SHP77 (cell line): ENCODE measurements around the gene FPR1.
"Not testable (repeated sequence)": the region's sequence is repeated elsewhere in the genome, so short reads cannot be mapped to it uniquely, and the experiment has no call there.

Source experiments
- DNase-seq, 2 experiments: peaks; one replicate each; lab custom pipeline; 2025; lab: John Stamatoyannopoulos, UW

Gene FPR1

DNA sequence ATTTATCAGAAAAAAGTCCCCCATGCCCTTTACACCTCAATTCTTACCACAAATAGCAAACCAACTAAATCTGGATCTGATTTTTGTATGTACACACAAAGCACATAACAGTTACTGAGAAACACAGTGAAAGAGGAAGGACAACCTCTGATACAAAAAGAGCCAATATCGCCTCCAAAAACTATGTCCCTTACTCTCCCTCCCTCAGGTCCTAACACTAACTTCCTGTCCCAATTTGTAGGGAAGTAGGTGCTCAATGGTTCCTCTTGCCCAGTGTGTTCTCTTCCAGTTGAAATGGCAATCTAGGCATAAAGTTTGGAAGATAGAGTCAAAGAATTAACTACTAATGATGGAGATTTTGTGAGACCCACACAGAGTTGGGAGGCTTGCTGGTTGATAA lies 27.5 kb upstream of the FPR1 start:
- DNase-seq = no peak

- peak; percentile 68 to 78 for DNase-seq
Measured at GRCh38 chr19:51777570-51778462, 26.1 kb upstream of the FPR1 start.

DNA sequence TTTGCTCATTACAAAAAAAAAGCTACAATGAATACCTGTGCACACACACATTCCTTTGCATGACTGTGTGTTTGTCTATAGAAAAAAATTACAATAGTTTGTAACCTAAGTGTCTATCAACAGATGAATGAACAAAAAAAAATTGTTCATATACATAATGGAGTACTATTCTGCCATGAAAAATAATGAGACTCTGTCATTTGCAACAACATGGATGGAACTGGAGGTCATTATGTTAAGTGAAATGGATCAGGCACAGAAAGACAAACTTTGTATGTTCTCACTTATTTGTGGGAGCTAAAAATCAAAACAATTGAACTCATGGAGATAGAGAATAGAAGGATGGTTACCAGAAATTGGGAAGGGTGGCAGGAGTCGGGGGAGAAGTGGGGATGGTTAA lies 24.9 kb upstream of the FPR1 start:
- not testable (repeated sequence) for DNase-seq

GRCh38 chr19:51772977-51773376 lies 21.3 kb upstream of the FPR1 start:
- DNase-seq = no peak

GRCh38 chr19:51771376-51772130 lies 19.9 kb upstream of the FPR1 start:
- DNase-seq = no peak

DNA sequence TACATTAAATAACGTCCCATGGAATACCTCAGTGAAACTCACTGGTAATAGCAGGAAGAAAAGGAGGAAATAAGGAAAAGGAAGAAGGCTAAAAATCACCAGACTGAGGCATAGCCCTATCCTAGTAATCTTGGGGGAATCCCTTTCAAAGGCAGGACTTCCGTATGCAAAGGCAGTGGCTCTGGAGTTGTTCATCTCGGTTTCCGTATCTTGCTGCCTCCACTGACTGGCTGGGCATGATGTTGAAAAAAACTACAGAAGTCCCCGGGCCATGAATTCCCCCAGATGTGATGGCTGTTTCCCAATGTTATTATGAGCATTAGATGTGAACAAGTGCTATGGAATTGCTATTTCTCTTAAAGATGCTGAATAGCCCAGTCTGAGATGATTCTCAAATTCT lies 14.8 kb upstream of the FPR1 start:
- no peak for DNase-seq

GRCh38 chr19:51765086-51765485 lies 13.4 kb upstream of the FPR1 start:
- DNase-seq = no peak

DNA sequence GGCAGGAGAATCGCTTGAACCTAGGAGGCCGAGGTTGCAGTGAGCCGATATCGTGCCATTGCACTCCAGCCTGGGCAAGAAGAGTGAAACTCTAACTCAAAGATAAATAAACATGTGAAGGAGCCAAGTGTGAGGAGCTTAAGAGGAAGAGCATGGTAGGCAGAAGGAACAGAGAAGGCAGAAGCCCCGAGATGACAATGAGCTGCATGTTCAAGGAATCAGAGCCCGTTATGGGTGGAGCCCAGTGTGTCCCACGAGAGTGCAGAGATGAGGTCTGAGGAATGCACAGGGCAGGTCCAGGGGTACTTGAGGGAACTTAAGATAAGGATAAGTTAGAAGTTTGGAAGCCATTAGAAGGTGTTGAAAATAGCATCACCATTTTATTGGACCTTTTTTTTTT lies 10.0 kb upstream of the FPR1 start:
- no peak for DNase-seq

DNA sequence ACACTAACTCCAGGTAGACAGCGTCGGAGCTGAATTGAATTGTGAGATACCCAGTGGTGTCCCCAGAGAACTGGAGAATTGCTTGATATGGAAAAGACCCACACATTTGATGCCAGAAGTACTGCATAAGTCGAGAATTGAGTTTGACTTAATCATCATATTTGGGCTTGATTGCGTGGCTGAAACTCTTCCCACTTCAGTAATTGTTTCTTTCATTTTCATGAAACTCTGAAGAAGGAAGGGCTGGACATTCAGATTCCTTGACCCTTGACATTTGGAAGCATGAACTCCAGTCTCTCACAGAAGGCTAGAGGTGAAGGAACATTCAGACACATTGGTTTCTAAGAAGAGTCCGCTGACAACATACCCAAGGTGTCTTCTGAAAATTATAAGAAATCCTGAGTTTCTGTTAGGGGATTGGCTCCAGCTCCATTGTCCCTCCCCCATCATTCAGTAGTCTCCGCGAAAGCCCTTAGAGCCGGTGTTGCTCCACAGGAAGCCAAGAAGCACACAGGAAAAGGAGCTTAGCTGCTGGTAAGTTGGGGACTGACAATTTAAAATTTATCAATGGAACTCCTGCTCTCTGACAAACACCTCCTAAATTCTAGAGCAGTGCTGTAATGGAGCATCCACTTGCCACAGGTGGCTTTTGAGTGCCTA lies 9.1 kb upstream of the FPR1 start, which contains the start of gene FPR2:
TSS of gene FPR2 (plus strand) at position 484 of the 660 bp plus-strand sequence. CDS start 7,479 bp downstream, outside the sequence.
- DNase-seq = no peak

DNA sequence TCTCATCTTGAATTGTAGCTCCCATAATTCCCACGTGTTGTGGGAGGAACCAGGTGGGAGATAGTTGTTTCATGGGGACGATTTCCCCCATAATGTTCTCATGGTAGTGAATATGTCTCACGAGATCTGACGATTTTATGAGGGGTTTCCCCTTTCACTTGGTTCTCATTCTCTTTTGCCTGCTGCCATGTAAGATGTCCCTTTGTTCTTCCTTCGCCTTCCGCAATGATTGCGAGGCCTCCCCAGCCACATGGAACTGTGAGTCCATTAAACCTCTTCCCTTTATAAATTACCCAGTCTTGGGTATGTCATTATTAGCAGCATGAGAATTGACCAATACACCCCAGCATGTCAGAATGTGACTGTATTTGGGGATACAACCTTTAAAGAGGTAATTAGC lies 3.9 kb upstream of the FPR1 start:
- DNase-seq = no peak

DNA sequence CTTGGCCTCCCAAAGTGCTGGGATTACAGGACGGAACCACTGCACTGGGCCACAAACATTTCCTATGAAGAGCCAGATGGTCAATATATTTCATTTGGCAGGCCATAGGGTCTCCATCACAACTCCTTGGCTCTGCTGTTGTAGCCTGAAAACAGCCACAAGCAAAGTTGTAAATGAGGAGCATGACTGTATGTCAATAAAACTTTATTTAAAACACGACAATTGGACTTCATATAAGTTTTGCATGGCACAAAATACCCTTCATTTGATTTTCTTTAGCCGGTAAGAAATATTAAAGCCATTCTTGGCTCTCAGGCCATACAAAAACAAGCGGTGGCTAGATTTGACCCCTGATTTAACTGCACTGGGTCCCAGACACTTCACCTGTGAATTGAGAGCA lies 3.1 kb upstream of the FPR1 start:
- no peak for DNase-seq

GRCh38 chr19:51754109-51754508 lies 2.4 kb upstream of the FPR1 start:
- no peak for DNase-seq

- no peak for DNase-seq
Measured at GRCh38 chr19:51750400-51751094, 1.1 kb downstream of the FPR1 start.

DNA sequence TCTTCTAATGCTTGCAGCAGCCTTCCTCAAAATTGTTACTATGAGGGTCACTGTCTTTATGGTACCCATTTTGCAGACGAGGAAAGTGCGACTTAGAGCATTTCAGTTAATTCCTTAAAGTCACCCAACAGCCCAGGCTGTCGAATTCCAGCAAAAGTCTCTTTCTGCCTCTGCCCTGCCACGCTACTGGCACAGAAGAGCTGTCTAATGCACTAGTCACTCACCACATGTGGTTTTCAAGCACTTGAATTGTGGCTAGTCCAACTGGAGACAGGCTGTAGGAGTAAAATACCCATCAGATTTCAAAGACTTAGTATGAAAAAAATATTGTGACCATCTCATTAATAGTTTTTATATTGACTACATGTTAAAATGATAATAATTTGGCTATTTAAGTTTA lies 1.7 kb downstream of the FPR1 start:
- no peak for DNase-seq

GRCh38 chr19:51746731-51747130 lies 4.9 kb downstream of the FPR1 start:
- DNase-seq = no peak

DNA sequence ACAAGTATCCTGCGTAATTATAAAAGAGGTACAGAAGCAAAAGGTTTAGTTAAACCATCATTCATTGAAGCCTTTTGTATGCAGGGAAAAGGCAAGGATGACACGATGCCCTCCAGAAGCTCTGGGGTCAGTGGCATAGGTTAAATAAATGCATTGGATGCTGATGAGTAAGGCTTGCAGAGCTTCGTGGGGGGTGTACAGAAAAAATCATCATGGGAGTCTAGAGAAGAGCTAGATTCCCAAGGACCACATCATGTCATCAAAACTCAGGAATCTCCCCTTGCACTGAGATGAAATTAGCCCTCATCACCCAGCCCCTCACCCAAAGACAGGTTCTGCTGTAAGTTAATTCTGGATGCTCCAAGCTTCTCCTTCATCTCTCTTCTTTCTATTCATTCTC lies 8.3 kb downstream of the FPR1 start:
- DNase-seq = no peak

- no peak for DNase-seq
Measured at GRCh38 chr19:51742789-51743188, 8.9 kb downstream of the FPR1 start.

DNA sequence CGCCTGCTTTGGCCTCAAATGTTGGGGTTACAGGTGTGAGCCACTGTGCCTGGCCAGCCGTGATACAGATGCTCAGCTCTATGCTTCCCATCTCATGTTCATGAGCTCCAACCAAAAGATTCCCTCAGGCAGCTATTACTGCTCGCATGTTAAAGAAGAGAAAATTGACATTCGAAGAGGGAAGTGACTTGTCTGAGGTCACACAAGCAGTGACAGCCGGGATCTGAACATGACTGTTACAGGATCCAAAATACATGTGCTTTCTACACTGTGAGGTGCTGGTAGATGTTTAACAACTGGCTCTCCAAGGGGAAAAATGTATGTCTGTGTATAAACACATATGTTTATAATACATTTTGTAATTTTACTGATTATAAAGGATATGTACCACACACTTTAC lies 11.3 kb downstream of the FPR1 start:
- DNase-seq = no peak

GRCh38 chr19:51739466-51740213 lies 12.0 kb downstream of the FPR1 start:
- no peak for DNase-seq

- not testable (repeated sequence) for DNase-seq
Measured at GRCh38 chr19:51738523-51738922, 13.2 kb downstream of the FPR1 start.

- DNase-seq = no peak
Measured at GRCh38 chr19:51737924-51738323, 13.8 kb downstream of the FPR1 start.
